ENCODE results near the gene MAGEB3. TPM values are rescaled to one million over a fixed set of nuclear protein-coding genes. Genes with fewer than 3 reads are reported as not detected.

MAGEB3 gene
- total and polyA plus RNA-seq, 9 of the 15 experiments (the other 6 are each of a cell fraction or from before 2014, with no cell fraction given), result 0.07 to 0.11 TPM; not detected in 7

DNA sequence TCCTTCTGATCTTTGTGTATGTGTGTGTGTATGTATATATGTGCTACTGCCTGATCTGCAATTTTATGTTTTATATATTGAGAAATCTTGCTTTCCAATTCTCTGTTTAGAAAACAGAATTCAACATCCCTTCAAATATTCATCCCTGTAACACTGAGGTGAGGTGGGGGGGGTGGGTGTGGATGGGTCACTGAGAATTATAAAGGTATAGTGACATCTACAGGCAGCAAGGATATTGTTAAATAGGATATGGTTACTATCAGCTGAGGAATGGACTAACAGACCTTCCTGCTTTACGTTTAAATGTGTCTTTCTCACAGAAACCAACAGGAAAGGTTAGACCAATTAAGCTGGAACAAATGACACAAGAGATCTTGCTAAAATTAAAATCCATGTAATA is 34.1 kb upstream of the MAGEB3 start:
- H3K9ac ChIP-seq (ENCODE audit: insufficient read depth in 1 of 2, low read depth in 2 of 2, low read length in 2 of 2), result no peak overlapping the region
- POLR2A ChIA-PET, result interaction anchor here (1.1 kb wide), 1 partner anchor 49 kb away, joined by 3 read pairs; no protein-coding TSS in a partner anchor
- peak; percentile 73 for ATAC-seq
- no peaks in the 10 kb centered on the region for H3K27me3 ChIP-seq (ENCODE audit: control insufficient read depth in 2 of 2, insufficient read depth in 2 of 2, low read length in 2 of 2)
- no peaks in the 10 kb centered on the region for H3K9me3 ChIP-seq (replicated peaks; ENCODE audit: control insufficient read depth, insufficient read depth, low read depth, low read length)
- no peak overlapping the region for H2AFZ ChIP-seq (ENCODE audit: low read depth, low read length)
- H3K27ac ChIP-seq (ENCODE audit: extremely low read depth, low read depth, low read length), result no peak overlapping the region
- peak; percentile 17 to 49 (median 40) for DNase-seq (ENCODE audit: extremely low read depth in 1 of 4, low spot score in 3 of 4)
- no peak for TF ChIP-seq CREB1 (IDR thresholded peaks at IDR 0.05)
- no peak for TF ChIP-seq CREB1 (CRISPR knock-in tag; IDR thresholded peaks at IDR 0.05)
- TF ChIP-seq, protein P1, sequence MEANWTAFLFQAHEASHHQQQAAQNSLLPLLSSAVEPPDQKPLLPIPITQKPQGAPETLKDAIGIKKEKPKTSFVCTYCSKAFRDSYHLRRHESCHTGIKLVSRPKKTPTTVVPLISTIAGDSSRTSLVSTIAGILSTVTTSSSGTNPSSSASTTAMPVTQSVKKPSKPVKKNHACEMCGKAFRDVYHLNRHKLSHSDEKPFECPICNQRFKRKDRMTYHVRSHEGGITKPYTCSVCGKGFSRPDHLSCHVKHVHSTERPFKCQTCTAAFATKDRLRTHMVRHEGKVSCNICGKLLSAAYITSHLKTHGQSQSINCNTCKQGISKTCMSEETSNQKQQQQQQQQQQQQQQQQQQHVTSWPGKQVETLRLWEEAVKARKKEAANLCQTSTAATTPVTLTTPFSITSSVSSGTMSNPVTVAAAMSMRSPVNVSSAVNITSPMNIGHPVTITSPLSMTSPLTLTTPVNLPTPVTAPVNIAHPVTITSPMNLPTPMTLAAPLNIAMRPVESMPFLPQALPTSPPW (CRISPR knock-in tag; IDR thresholded peaks at IDR 0.05), result peak; percentile 56; the same call in 1 of the 2 replicates
- TF ChIP-seq, protein P2, sequence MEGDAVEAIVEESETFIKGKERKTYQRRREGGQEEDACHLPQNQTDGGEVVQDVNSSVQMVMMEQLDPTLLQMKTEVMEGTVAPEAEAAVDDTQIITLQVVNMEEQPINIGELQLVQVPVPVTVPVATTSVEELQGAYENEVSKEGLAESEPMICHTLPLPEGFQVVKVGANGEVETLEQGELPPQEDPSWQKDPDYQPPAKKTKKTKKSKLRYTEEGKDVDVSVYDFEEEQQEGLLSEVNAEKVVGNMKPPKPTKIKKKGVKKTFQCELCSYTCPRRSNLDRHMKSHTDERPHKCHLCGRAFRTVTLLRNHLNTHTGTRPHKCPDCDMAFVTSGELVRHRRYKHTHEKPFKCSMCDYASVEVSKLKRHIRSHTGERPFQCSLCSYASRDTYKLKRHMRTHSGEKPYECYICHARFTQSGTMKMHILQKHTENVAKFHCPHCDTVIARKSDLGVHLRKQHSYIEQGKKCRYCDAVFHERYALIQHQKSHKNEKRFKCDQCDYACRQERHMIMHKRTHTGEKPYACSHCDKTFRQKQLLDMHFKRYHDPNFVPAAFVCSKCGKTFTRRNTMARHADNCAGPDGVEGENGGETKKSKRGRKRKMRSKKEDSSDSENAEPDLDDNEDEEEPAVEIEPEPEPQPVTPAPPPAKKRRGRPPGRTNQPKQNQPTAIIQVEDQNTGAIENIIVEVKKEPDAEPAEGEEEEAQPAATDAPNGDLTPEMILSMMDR (IDR thresholded peaks at IDR 0.05 in 2 of 3, conservative IDR thresholded peaks at IDR 0.05 in 1 of 3; ENCODE audit: insufficient read depth in 2 of 3, low read depth in 1 of 3, low read length in 3 of 3), result peak in 2 of 3 experiments; percentile 4 to 43; a peak in 3 of 6 replicates
- TF ChIP-seq, protein P3, sequence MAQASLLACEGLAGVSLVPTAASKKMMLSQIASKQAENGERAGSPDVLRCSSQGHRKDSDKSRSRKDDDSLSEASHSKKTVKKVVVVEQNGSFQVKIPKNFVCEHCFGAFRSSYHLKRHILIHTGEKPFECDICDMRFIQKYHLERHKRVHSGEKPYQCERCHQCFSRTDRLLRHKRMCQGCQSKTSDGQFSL (CRISPR knock-in tag; IDR thresholded peaks at IDR 0.05), result peak; percentile 51; the same call in 1 of the 2 replicates
- TF ChIP-seq, protein P3 (tag; IDR thresholded peaks at IDR 0.05), result peak in 1 of 2 experiments; percentile 54; a peak in 1 of 4 replicates
- H3K36me3 ChIP-seq (ENCODE audit: control insufficient read depth, insufficient read depth, low read length), result no peaks in the 10 kb centered on the region
- BruUV-seq (replicated peaks), result no TSS peak
- H4K20me1 ChIP-seq (replicated peaks; ENCODE audit: control insufficient read depth, insufficient read depth, low read length), result no peaks in the 10 kb centered on the region
- H3K4me2 ChIP-seq (ENCODE audit: insufficient read depth, low read length), result no peak overlapping the region
- FAIRE-seq, result no peak
- H3K79me2 ChIP-seq (ENCODE audit: control insufficient read depth, insufficient read depth, low read length), result no peaks in the 10 kb centered on the region
- CTCF ChIA-PET (ENCODE audit: low intra/inter-chr PET ratio), result no interaction called here
- no peaks in the 10 kb centered on the region for H3K4me1 ChIP-seq (replicated peaks in 1 of 2; ENCODE audit: control insufficient read depth in 2 of 2, insufficient read depth in 2 of 2, low read length in 2 of 2)
- in situ Hi-C loops (cut with MboI) (no loop called here), intact Hi-C loops (cut with micrococcal nuclease) (loop anchor here (2.0 kb wide), 1 partner anchor 54 kb away; no protein-coding TSS in a partner anchor)
- no peaks in the 10 kb centered on the region for H3K9me1 ChIP-seq (ENCODE audit: control insufficient read depth, insufficient read depth, low read length)
- no peak overlapping the region for H3K4me3 ChIP-seq
- 0% methylated on average over 1 of the region's 1 CpG for WGBS (ENCODE audit: insufficient coverage, low coverage, missing lambda C conversion rate)
